Measurements from ENCODE around the gene CCDC136.

Gene CCDC136

GRCh38 chr7:128848289-128849155, 56.8 kb downstream of the CCDC136 start:
- no peak overlapping the region for H3K27ac ChIP-seq

GRCh38 chr7:128849156-128849515, 57.4 kb downstream of the CCDC136 start:
- TF ChIP-seq ZFX (IDR thresholded peaks at IDR 0.05): no peak
- no peak for TF ChIP-seq CTCF (conservative IDR thresholded peaks at IDR 0.05)
- H3K27ac ChIP-seq: no peak overlapping the region

More at GRCh38 chr7:128848289-128849155, 56.8 kb downstream of the CCDC136 start:
- TF ChIP-seq CTCF (conservative IDR thresholded peaks at IDR 0.05) (no peak), ZFX (IDR thresholded peaks at IDR 0.05) (no peak)

- no peak for TF ChIP-seq CTCF (conservative IDR thresholded peaks at IDR 0.05)
- no peak for TF ChIP-seq ZFX (IDR thresholded peaks at IDR 0.05)
- no peak overlapping the region for H3K27ac ChIP-seq
Observed at GRCh38 chr7:128849804-128850490, 58.2 kb downstream of the CCDC136 start.

GRCh38 chr7:128852537-128853254, 60.9 kb downstream of the CCDC136 start:
- TF ChIP-seq CTCF (conservative IDR thresholded peaks at IDR 0.05) (no peak), ZFX (IDR thresholded peaks at IDR 0.05) (no peak)
- no peak overlapping the region for H3K27ac ChIP-seq

DNA sequence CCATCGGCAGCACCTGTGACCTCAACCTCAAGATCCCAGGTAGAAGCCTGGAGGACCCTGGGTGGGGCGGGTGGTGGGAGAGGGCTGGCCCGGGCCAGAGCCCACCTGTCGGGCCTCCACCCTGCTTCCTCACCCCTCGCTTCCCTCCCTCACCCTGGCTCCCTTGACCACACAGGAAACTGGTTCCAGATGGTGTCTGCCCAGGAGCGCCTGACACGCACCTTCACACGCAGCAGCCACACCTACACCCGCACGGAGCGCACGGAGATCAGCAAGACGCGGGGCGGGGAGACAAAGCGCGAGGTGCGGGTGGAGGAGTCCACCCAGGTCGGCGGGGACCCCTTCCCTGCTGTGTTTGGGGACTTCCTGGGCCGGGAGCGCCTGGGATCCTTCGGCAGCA, 62.0 kb downstream of the CCDC136 start:
- no peak overlapping the region for H3K27ac ChIP-seq
- TF ChIP-seq ZFX (IDR thresholded peaks at IDR 0.05): no peak
- TF ChIP-seq CTCF (conservative IDR thresholded peaks at IDR 0.05): no peak

DNA sequence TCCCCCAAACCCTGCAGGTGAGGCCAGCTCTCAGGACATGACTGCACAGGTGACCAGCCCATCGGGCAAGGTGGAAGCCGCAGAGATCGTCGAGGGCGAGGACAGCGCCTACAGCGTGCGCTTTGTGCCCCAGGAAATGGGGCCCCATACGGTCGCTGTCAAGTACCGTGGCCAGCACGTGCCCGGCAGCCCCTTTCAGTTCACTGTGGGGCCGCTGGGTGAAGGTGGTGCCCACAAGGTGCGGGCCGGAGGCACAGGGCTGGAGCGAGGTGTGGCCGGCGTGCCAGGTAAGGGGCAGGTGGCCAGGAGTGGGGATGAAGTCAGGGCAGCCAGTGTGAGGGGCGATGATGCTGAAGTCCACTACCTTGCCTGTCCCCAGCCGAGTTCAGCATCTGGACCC, 62.6 kb downstream of the CCDC136 start:
- no peak overlapping the region for H3K27ac ChIP-seq
- no peak for TF ChIP-seq CTCF (conservative IDR thresholded peaks at IDR 0.05)
- no peak for TF ChIP-seq ZFX (IDR thresholded peaks at IDR 0.05)

DNA sequence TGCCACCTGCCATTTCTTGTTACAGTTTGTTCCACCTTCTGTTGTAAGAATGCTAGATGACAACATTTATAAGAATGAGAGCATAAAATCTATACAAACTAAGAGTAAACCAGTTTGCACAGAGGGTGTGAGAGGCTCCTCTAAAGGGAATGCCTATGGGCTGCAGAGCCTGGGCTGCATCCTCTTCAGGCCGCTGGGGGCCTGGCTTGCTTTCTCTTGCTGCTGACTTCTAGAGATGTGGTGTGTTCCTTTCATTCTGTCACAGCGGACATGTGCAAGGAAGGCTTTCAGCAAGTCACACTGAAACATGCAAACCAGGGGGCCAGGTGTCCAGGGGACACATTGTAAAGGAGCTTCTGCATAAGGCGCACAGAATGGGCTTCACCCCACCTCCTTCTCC, 63.8 kb downstream of the CCDC136 start:
- H3K27ac ChIP-seq: no peak overlapping the region
- TF ChIP-seq ZFX (IDR thresholded peaks at IDR 0.05) (no peak), CTCF (conservative IDR thresholded peaks at IDR 0.05) (no peak)
